LNCaP clone FGC (cell line): ENCODE measurements around the gene PPP2R3A.

ENCODE experiments used
- DNase-seq: peaks from one replicate; pipeline ENCODE4 v3.0.0-alpha.2; 2011; ENCODE audit warnings: low read depth
- H3K4me3 ChIP-seq: 2 replicates; pipeline ENCODE4 v1.5.1; 2011; ENCODE audit warnings: mild to moderate bottlenecking, low read depth, low read length, control low read depth
- CTCF ChIP-seq: IDR thresholded peaks from 2 replicates; pipeline ENCODE4 v1.5.1; 2012; ENCODE audit warnings: mild to moderate bottlenecking; ENCODE audit not compliant: control insufficient read depth, insufficient read depth; ENCODE audit errors: extremely low read depth

Gene PPP2R3A

GRCh38 chr3:135965506-135966270, at the start of gene PPP2R3A:
Gene PPP2R3A (plus strand): TSS chr3:135965728. CDS start chr3:136001499, 35,771 bp downstream.
- peak within 1 kb of the TSS; percentile 74 for H3K4me3 ChIP-seq
- DNase-seq = peak; percentile 59
- no peak for TF ChIP-seq CTCF

GRCh38 chr3:135916310-135916709, 49.2 kb upstream of the PPP2R3A start:
- no peak for DNase-seq
- no peak overlapping the region for H3K4me3 ChIP-seq
- TF ChIP-seq CTCF = no peak

GRCh38 chr3:135917076-135917475, 48.5 kb upstream of the PPP2R3A start:
- no peak for DNase-seq
- no peak overlapping the region for H3K4me3 ChIP-seq
- no peak for TF ChIP-seq CTCF

- no peak for TF ChIP-seq CTCF
- no peak for DNase-seq
- H3K4me3 ChIP-seq = no peak overlapping the region
Measured at GRCh38 chr3:135917927-135918597, 47.5 kb upstream of the PPP2R3A start.

GRCh38 chr3:135918600-135918999, 46.9 kb upstream of the PPP2R3A start:
- peak; percentile 62 for TF ChIP-seq CTCF
- DNase-seq = no peak
- no peak overlapping the region for H3K4me3 ChIP-seq

- H3K4me3 ChIP-seq = no peak overlapping the region
- no peak for TF ChIP-seq CTCF
- no peak for DNase-seq
Measured at GRCh38 chr3:135920275-135920674, 45.3 kb upstream of the PPP2R3A start.
